GM12878 (cell line): ENCODE data around the gene PACS2. TPM values are rescaled to one million over a fixed set of nuclear protein-coding genes. Genes with fewer than 3 reads are reported as not detected.

Experiments
- ATF7 ChIP-seq: fragments of 450-650 bp; IDR thresholded peaks from 2 replicates; pipeline ENCODE4 v1.6.1; 2016; ENCODE audit warnings: low read depth, mild to moderate bottlenecking
- BHLHE40 ChIP-seq, 2 experiments: fragments of 450-650 bp in 1 of 2; IDR thresholded peaks; 2 replicates each; pipeline ENCODE4 v1.6.1; 2011 to 2017; ENCODE audit warnings: low read depth in 2 of 2, borderline replicate concordance in 1 of 2, improper control_type of control experiment in 1 of 2, low read length in 1 of 2, mild to moderate bottlenecking in 1 of 2
- CHD4 ChIP-seq: fragments of 200-600 bp; sonication (generic); IDR thresholded peaks from 2 replicates; pipeline ENCODE4 v1.6.1; 2016; ENCODE audit warnings: mild to moderate bottlenecking
- RELA ChIP-seq: fragments of 450-650 bp; IDR thresholded peaks from 2 replicates; pipeline ENCODE4 v1.8.0; 2014; ENCODE audit warnings: borderline replicate concordance; ENCODE audit not compliant: partially characterized antibody
- YBX1 ChIP-seq: fragments of 450-650 bp; IDR thresholded peaks from 2 replicates; pipeline ENCODE4 v1.6.1; 2016; ENCODE audit warnings: antibody characterized with exemption
- ZNF274 ChIP-seq: IDR thresholded peaks from one replicate; pipeline ENCODE4 v1.8.0; 2011; ENCODE audit not compliant: insufficient read length, insufficient read depth
- polyA plus RNA-seq, 11 experiments: library from polyadenylated mRNA; depleted of rRNA in 4 of 11; unstranded in 6 of 11; stranded (reverse) in 5 of 11; fragments of >200 nt; fragmentation: Nextera tagmentation in 4 of 11; fragmentation: Illumina TruSeq in 1 of 11; extraction: Ambion mirVana in 4 of 11; extraction: Trizol in 1 of 11; gene quantifications; 1 replicate in 1 of 11; 2 replicates in 10 of 11; pipeline versions ENCODE4 v1.2.1 to v1.2.3, GENCODE V29; 2011 to 2016; ENCODE audit warnings: inconsistent platforms in 2 of 11, missing spikeins in 2 of 11, low read depth in 1 of 11
- total RNA-seq, 4 experiments: library from RNA; depleted of rRNA in 3 of 4; stranded (reverse); fragments of >200 nt in 3 of 4; fragmentation: Illumina TruSeq in 1 of 4; extraction: Trizol in 1 of 4; gene quantifications; 2 replicates each; pipeline versions ENCODE4 v1.2.1 to v1.2.3, GENCODE V29; 2013 to 2021
- TF ChIP-seq, protein P1 (sequence below): IDR thresholded peaks from 2 replicates; pipeline ENCODE4 v1.6.1; 2012; ENCODE audit warnings: improper control_type of control experiment, low read depth, low read length; ENCODE audit not compliant: insufficient replicate concordance
- TF ChIP-seq, protein P2 (sequence below): IDR thresholded peaks from 2 replicates; pipeline ENCODE4 v1.6.1; 2011; ENCODE audit warnings: mild to moderate bottlenecking, low read depth, low read length, moderate library complexity; ENCODE audit not compliant: insufficient replicate concordance

PACS2 gene
- total and polyA plus RNA-seq, 10 of the 15 experiments (the other 5 are each of a cell fraction or from before 2014, with no cell fraction given), result 0.21 to 37.3 (median 9.4) TPM

DNA sequence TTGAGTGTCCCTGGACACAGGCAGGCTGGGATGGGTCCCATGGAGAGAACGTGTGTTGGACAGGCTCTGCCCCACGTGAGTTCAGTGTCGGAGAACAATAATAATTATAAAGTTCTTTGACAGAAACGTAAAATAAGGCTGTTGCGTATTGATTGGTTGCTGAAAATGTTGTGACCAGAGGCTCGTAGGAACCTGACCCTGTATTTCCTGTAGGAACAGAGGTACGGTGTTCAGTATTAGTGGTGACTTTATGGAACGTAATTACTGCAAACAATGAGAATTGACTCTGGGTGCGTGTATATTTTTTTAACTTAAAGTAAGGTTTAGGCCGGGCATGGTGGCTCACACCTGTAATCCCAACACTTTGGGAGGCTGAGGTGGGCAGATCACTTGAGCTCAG, 112.9 kb downstream of the PACS2 start (continued):
- TF ChIP-seq, protein P1, sequence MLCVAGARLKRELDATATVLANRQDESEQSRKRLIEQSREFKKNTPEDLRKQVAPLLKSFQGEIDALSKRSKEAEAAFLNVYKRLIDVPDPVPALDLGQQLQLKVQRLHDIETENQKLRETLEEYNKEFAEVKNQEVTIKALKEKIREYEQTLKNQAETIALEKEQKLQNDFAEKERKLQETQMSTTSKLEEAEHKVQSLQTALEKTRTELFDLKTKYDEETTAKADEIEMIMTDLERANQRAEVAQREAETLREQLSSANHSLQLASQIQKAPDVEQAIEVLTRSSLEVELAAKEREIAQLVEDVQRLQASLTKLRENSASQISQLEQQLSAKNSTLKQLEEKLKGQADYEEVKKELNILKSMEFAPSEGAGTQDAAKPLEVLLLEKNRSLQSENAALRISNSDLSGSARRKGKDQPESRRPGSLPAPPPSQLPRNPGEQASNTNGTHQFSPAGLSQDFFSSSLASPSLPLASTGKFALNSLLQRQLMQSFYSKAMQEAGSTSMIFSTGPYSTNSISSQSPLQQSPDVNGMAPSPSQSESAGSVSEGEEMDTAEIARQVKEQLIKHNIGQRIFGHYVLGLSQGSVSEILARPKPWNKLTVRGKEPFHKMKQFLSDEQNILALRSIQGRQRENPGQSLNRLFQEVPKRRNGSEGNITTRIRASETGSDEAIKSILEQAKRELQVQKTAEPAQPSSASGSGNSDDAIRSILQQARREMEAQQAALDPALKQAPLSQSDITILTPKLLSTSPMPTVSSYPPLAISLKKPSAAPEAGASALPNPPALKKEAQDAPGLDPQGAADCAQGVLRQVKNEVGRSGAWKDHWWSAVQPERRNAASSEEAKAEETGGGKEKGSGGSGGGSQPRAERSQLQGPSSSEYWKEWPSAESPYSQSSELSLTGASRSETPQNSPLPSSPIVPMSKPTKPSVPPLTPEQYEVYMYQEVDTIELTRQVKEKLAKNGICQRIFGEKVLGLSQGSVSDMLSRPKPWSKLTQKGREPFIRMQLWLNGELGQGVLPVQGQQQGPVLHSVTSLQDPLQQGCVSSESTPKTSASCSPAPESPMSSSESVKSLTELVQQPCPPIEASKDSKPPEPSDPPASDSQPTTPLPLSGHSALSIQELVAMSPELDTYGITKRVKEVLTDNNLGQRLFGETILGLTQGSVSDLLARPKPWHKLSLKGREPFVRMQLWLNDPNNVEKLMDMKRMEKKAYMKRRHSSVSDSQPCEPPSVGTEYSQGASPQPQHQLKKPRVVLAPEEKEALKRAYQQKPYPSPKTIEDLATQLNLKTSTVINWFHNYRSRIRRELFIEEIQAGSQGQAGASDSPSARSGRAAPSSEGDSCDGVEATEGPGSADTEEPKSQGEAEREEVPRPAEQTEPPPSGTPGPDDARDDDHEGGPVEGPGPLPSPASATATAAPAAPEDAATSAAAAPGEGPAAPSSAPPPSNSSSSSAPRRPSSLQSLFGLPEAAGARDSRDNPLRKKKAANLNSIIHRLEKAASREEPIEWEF, result no peak
- TF ChIP-seq BHLHE40 (IDR thresholded peaks at IDR 0.05; ENCODE audit: borderline replicate concordance in 1 of 2, low read depth in 2 of 2, low read length in 1 of 2), result no peak
- TF ChIP-seq, protein P2, sequence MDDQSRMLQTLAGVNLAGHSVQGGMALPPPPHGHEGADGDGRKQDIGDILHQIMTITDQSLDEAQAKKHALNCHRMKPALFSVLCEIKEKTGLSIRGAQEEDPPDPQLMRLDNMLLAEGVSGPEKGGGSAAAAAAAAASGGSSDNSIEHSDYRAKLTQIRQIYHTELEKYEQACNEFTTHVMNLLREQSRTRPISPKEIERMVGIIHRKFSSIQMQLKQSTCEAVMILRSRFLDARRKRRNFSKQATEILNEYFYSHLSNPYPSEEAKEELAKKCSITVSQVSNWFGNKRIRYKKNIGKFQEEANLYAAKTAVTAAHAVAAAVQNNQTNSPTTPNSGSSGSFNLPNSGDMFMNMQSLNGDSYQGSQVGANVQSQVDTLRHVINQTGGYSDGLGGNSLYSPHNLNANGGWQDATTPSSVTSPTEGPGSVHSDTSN, result no peak
- TF ChIP-seq RELA, result no peak
- no peak for TF ChIP-seq ATF7
- no peak for TF ChIP-seq CHD4
- TF ChIP-seq ZNF274, result no peak
- no peak for TF ChIP-seq YBX1
